A549 (cell line): ENCODE results near the gene NPAS1. TPM values are rescaled to one million over a fixed set of nuclear protein-coding genes. Genes with fewer than 3 reads are reported as not detected.

ENCODE experiments used
- ATAC-seq, 2 experiments: fragments of 200-7000 bp in 1 of 2; fragments of >200 bp in 1 of 2; cut with Nextera tagmentation in 1 of 2; cut with Tn5 transposase in 1 of 2; 3 replicates each; pipeline versions ENCODE4 v1.8.0 to v1.9.1; 2018 to 2020; ENCODE audit warnings: mild to moderate bottlenecking in 1 of 2, moderate library complexity in 1 of 2
- CTCF ChIA-PET: fragments of 300-600 bp; sonication (Branson Sonifier 250); formaldehyde crosslinking; extraction: SDS; loops from one replicate; lab custom pipeline; 2021; ENCODE audit warnings: antibody characterized with exemption, inconsistent platforms; lab: Yijun Ruan, JAX
- POLR2A ChIA-PET: fragments of 350-600 bp; formaldehyde crosslinking; extraction: SDS; loops from one replicate; lab custom pipeline; 2021; ENCODE audit warnings: antibody characterized with exemption, inconsistent platforms; lab: Yijun Ruan, JAX
- DNase-seq, 2 experiments: peaks; one replicate each; pipeline versions ENCODE4 v3.0.0 to v3.0.0-alpha.2; 2011 to 2016; ENCODE audit warnings: low read depth in 1 of 2, low spot score in 1 of 2
- FAIRE-seq: peaks from 2 replicates; lab custom pipeline; 2011; peaks lifted over from hg19 to GRCh38; lab: Jason Lieb, UNC
- H3K27ac ChIP-seq, 2 experiments: fragments of >200 bp; sonication (Bioruptor Twin); formaldehyde crosslinking; 3 replicates each; pipeline ENCODE4 v1.5.1; 2016 to 2017
- H3K4me1 ChIP-seq: fragments of >200 bp; sonication (Bioruptor Twin); formaldehyde crosslinking; 3 replicates; pipeline ENCODE4 v1.6.1; 2016
- H3K4me2 ChIP-seq: fragments of >200 bp; sonication (Bioruptor Twin); formaldehyde crosslinking; 3 replicates; pipeline ENCODE4 v1.6.1; 2016
- H3K4me3 ChIP-seq: fragments of >200 bp; sonication (Bioruptor Twin); formaldehyde crosslinking; 3 replicates; pipeline ENCODE4 v1.5.1; 2016
- H3K9me3 ChIP-seq: fragments of >200 bp; sonication (Bioruptor Twin); formaldehyde crosslinking; 3 replicates; pipeline ENCODE4 v1.6.1; 2016
- ATOH8 ChIP-seq: fragments of 250-450 bp; sonication (Bioruptor Pico); IDR thresholded peaks from 2 replicates; pipeline ENCODE4 v1.5.0; 2020; ENCODE audit warnings: low read depth, mild to moderate bottlenecking, moderate library complexity
- BCL3 ChIP-seq: fragments of >200 bp; sonication (Bioruptor Twin); formaldehyde crosslinking; IDR thresholded peaks from 3 replicates; pipeline ENCODE4 v1.6.1; 2016
- CBX8 ChIP-seq: fragments of 200-600 bp; sonication (generic); IDR thresholded peaks from 2 replicates; pipeline ENCODE4 v1.6.1; 2016
- CEBPB ChIP-seq, 2 experiments: fragments of >200 bp in 1 of 2; sonication (Bioruptor Twin) in 1 of 2; formaldehyde crosslinking in 1 of 2; IDR thresholded peaks; 2 replicates each; pipeline ENCODE4 v1.6.1; 2012 to 2016
- E2F6 ChIP-seq: IDR thresholded peaks from 2 replicates; pipeline ENCODE4 v1.6.1; 2012; ENCODE audit warnings: low read depth, borderline replicate concordance
- EP300 ChIP-seq, 2 experiments: fragments of >200 bp; sonication (Bioruptor Twin); formaldehyde crosslinking; IDR thresholded peaks; 2 replicates in 1 of 2; 3 replicates in 1 of 2; pipeline ENCODE4 v1.6.1; 2016 to 2017
- FOSB ChIP-seq: fragments of 250-450 bp; sonication (Bioruptor Pico); IDR thresholded peaks from 2 replicates; pipeline ENCODE4 v1.5.0; 2020; ENCODE audit warnings: mild to moderate bottlenecking, moderate library complexity
- FOSL2 ChIP-seq, 2 experiments: fragments of 450-650 bp in 1 of 2; fragments of >200 bp in 1 of 2; sonication (Bioruptor Twin) in 1 of 2; formaldehyde crosslinking; IDR thresholded peaks; 2 replicates each; pipeline versions ENCODE4 v1.5.0 to v1.6.1; 2016 to 2020; ENCODE audit warnings: mild to moderate bottlenecking in 1 of 2, moderate library complexity in 1 of 2
- HMGXB4 ChIP-seq: fragments of 250-450 bp; sonication (Bioruptor Pico); IDR thresholded peaks from 2 replicates; pipeline ENCODE4 v1.5.0; 2021; ENCODE audit warnings: mild to moderate bottlenecking, moderate library complexity, borderline replicate concordance
- MYC ChIP-seq: IDR thresholded peaks from 2 replicates; pipeline ENCODE4 v1.6.1; 2012; ENCODE audit warnings: mild to moderate bottlenecking, inconsistent platforms, low read length, improper control_type of control experiment, borderline replicate concordance
- NR3C1 ChIP-seq: fragments of >200 bp; sonication (Bioruptor Twin); formaldehyde crosslinking; IDR thresholded peaks from 3 replicates; pipeline ENCODE4 v1.6.1; 2017
- POLR2AphosphoS2 ChIP-seq: conservative IDR thresholded peaks from 2 replicates; pipeline ENCODE4 v1.6.1; 2012; ENCODE audit warnings: low read length, improper control_type of control experiment, inconsistent platforms
- RFX5 ChIP-seq: fragments of 450-650 bp; IDR thresholded peaks from 2 replicates; pipeline ENCODE4 v1.7.1; 2014; ENCODE audit warnings: antibody characterized with exemption, mild to moderate bottlenecking, moderate library complexity
- TP53 ChIP-seq: fragments of 250-450 bp; sonication (Bioruptor Pico); IDR thresholded peaks from 2 replicates; pipeline ENCODE4 v1.5.0; 2021; ENCODE audit warnings: mild to moderate bottlenecking, moderate library complexity
- ZSCAN20 ChIP-seq: fragments of 250-450 bp; sonication (Bioruptor Pico); IDR thresholded peaks from 2 replicates; pipeline ENCODE4 v1.8.0; 2022; ENCODE audit warnings: mild to moderate bottlenecking, moderate library complexity
- WGBS: methylation state at CpG from one replicate; pipeline ENCODE4 v1.1.6; 2017; ENCODE audit errors: missing lambda C conversion rate; 5-methylcytosine and 5-hydroxymethylcytosine counted together
- polyA plus RNA-seq, 4 experiments: library from polyadenylated mRNA; depleted of rRNA in 3 of 4; stranded (reverse); fragments of >200 nt; fragmentation: RNase III in 1 of 4; extraction: RNeasy Plus Mini Kit Qiagen cat#74134 plus additional on column Dnase treatment in 1 of 4; gene quantifications; 2 replicates in 3 of 4; 3 replicates in 1 of 4; pipeline ENCODE4 v1.2.3, GENCODE V29; 2011 to 2017

The NPAS1 gene
- polyA plus RNA-seq, 2 of the 4 experiments (the other 2 are of a cell fraction) = 1.5 to 2.3 TPM

GRCh38 chr19:47065242-47065641, 45.6 kb downstream of the NPAS1 start:
- 94% methylated on average over 11 of the region's 11 CpGs for WGBS
- TF ChIP-seq ATOH8 (CRISPR knock-in tag) = no peak
- TF ChIP-seq POLR2AphosphoS2 = no peak
- no peak for TF ChIP-seq HMGXB4
- no peak for TF ChIP-seq BCL3
- no peak for TF ChIP-seq EP300 (IDR thresholded peaks at IDR 0.05)
- TF ChIP-seq E2F6 = no peak
- TF ChIP-seq FOSB (CRISPR knock-in tag) = no peak
- TF ChIP-seq RFX5 = no peak
- no peak for TF ChIP-seq CBX8
- TF ChIP-seq ZSCAN20 (CRISPR knock-in tag) = no peak
- Histone ChIP-seq H3K4me2 (no peak overlapping the region), H3K27ac (no peak overlapping the region), H3K4me3 (no peak overlapping the region), H3K9me3 (no peaks in the 10 kb centered on the region), H3K4me1 (no peaks in the 10 kb centered on the region)
- no peak for DNase-seq
- no peak for FAIRE-seq
- CTCF ChIA-PET = interaction anchor here (0.6 to 1.8 kb wide), 2 partner anchors 60 to 83 kb away, joined by 3 to 4 read pairs; no protein-coding TSS in a partner anchor
- POLR2A ChIA-PET = no interaction called here
- ATAC-seq = no peak; a peak in 1 of 6 replicates

GRCh38 chr19:47066376-47067214, 47.0 kb downstream of the NPAS1 start:
- H3K4me2 ChIP-seq = no peak overlapping the region
- TF ChIP-seq EP300 (IDR thresholded peaks at IDR 0.05) = no peak
- TF ChIP-seq MYC = no peak
- no peak for TF ChIP-seq FOSL2 (IDR thresholded peaks at IDR 0.05)
- no peak for TF ChIP-seq FOSL2 (CRISPR knock-in tag; IDR thresholded peaks at IDR 0.05)
- H3K9me3 ChIP-seq = no peaks in the 10 kb centered on the region
- ATAC-seq (no peak), DNase-seq (no peak), FAIRE-seq (no peak)
- ChIA-PET POLR2A (interaction anchor here (0.6 kb wide), 1 partner anchor 780 kb away, joined by 3 read pairs; no protein-coding TSS in a partner anchor), CTCF (interaction anchor here (1.4 kb wide), 1 partner anchor 59 kb away, joined by 4 read pairs; no protein-coding TSS in a partner anchor)
- no peak overlapping the region for H3K4me3 ChIP-seq
- H3K27ac ChIP-seq = no peak overlapping the region
- H3K4me1 ChIP-seq = no peaks in the 10 kb centered on the region
- WGBS = 94% methylated on average over 55 of the region's 61 CpGs

GRCh38 chr19:47067215-47067847, 47.7 kb downstream of the NPAS1 start:
- POLR2A ChIA-PET = interaction anchor here (0.6 kb wide), 1 partner anchor 779 kb away, joined by 3 read pairs; no protein-coding TSS in a partner anchor
- Histone ChIP-seq H3K27ac (no peak overlapping the region), H3K9me3 (no peaks in the 10 kb centered on the region), H3K4me3 (no peak overlapping the region), H3K4me2 (no peak overlapping the region), H3K4me1 (no peaks in the 10 kb centered on the region)
- no peak for DNase-seq
- FAIRE-seq = no peak
- WGBS = 92% methylated on average over 30 of the region's 36 CpGs
- ATAC-seq = no peak
- no peak for TF ChIP-seq ATOH8 (CRISPR knock-in tag)
- no peak for TF ChIP-seq ZSCAN20 (CRISPR knock-in tag)
- no peak for TF ChIP-seq CEBPB (IDR thresholded peaks at IDR 0.05)
- TF ChIP-seq HMGXB4 = no peak
- TF ChIP-seq TP53 (CRISPR knock-in tag) = no peak
- TF ChIP-seq NR3C1 = no peak
- CTCF ChIA-PET = interaction anchor here (1.0 to 1.4 kb wide), 5 partner anchors 53 to 80 kb away, joined by 3 to 4 read pairs (median 3); no protein-coding TSS in a partner anchor
